ENCODE results near the gene CNDP1.

- TF ChIP-seq, protein P1, sequence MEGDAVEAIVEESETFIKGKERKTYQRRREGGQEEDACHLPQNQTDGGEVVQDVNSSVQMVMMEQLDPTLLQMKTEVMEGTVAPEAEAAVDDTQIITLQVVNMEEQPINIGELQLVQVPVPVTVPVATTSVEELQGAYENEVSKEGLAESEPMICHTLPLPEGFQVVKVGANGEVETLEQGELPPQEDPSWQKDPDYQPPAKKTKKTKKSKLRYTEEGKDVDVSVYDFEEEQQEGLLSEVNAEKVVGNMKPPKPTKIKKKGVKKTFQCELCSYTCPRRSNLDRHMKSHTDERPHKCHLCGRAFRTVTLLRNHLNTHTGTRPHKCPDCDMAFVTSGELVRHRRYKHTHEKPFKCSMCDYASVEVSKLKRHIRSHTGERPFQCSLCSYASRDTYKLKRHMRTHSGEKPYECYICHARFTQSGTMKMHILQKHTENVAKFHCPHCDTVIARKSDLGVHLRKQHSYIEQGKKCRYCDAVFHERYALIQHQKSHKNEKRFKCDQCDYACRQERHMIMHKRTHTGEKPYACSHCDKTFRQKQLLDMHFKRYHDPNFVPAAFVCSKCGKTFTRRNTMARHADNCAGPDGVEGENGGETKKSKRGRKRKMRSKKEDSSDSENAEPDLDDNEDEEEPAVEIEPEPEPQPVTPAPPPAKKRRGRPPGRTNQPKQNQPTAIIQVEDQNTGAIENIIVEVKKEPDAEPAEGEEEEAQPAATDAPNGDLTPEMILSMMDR (IDR thresholded peaks at IDR 0.05; ENCODE audit: low read length), result no peak
- no peak for TF ChIP-seq EZH2phosphoT487 (IDR thresholded peaks at IDR 0.05; ENCODE audit: low read length)
These were observed 4.9 kb upstream of the CNDP1 start for GRCh38 chr18:74529378-74529777.
